Sigmoid colon (tissue), 7 donors: ENCODE results near the gene CCDC116. TPM values are rescaled to one million over a fixed set of nuclear protein-coding genes. Genes with fewer than 3 reads are reported as not detected.
A peak's percentile ranks its signal among the peaks of the same experiment; 100 is the strongest.
"Not testable (repeated sequence)": the region's sequence is repeated elsewhere in the genome, so short reads cannot be mapped to it uniquely, and the experiment has no call there.

ENCODE experiments used
- DNase-seq: peaks from one replicate; pipeline ENCODE4 v3.0.0-alpha.2; 2019
- H3K27ac ChIP-seq, 4 donors: fragments of 200-600 bp; sonication (generic); one replicate each; pipeline ENCODE4 v1.5.1; 2016 to 2019; ENCODE audit warnings: mild to moderate bottlenecking in 1 of 4
- H3K27me3 ChIP-seq, 3 donors: fragments of 200-600 bp; sonication (generic); one replicate each; pipeline ENCODE4 v1.5.1; 2019; ENCODE audit warnings: mild to moderate bottlenecking in 1 of 3
- H3K36me3 ChIP-seq, 4 donors: fragments of 200-600 bp; sonication (generic); one replicate each; pipeline ENCODE4 v1.5.1; 2016 to 2019
- H3K4me1 ChIP-seq, 4 donors: fragments of 200-600 bp; sonication (generic); one replicate each; pipeline ENCODE4 v1.5.1; 2017 to 2019
- H3K4me3 ChIP-seq, 4 donors: fragments of 200-600 bp; sonication (generic); one replicate each; pipeline ENCODE4 v1.5.1; 2017 to 2019; ENCODE audit warnings: mild to moderate bottlenecking in 2 of 4, moderate library complexity in 1 of 4
- H3K9me3 ChIP-seq, 4 donors: fragments of 200-600 bp in 3 of 4; sonication (generic) in 3 of 4; one replicate each; pipeline versions ENCODE4 v1.5.1 to v1.6.1; 2013 to 2019
- EP300 ChIP-seq, 4 donors: sonication (generic); formaldehyde crosslinking; IDR thresholded peaks; one replicate each; pipeline ENCODE4 v1.6.1; 2017; ENCODE audit warnings: antibody characterized with exemption in 4 of 4
- POLR2A ChIP-seq, 2 donors: fragments of 450-650 bp; IDR thresholded peaks; one replicate each; pipeline ENCODE4 v1.6.1; 2016; ENCODE audit warnings: antibody characterized with exemption in 2 of 2, mild to moderate bottlenecking in 2 of 2, moderate library complexity in 2 of 2
- POLR2AphosphoS5 ChIP-seq, 4 donors: sonication (generic); formaldehyde crosslinking; IDR thresholded peaks; one replicate each; pipeline ENCODE4 v1.6.1; 2017; ENCODE audit warnings: antibody characterized with exemption in 4 of 4
- WGBS, 2 donors: extraction: QIAGEN DNeasy Blood & Tissue Kit; methylation state at CpG; one replicate each; pipeline ENCODE4 v1.1.7; 2013; 5-methylcytosine and 5-hydroxymethylcytosine counted together
- intact Hi-C: fragments of 100-400 bp; cut with DNase I; formaldehyde crosslinking; loops from one replicate; pipeline ENCODE4 v1.15.1; 2023
- polyA plus RNA-seq, 3 donors: library from polyadenylated mRNA; stranded (reverse); fragments of 200-250 nt; gene quantifications; one replicate each; pipeline ENCODE4 v1.2.3, GENCODE V29; 2013
- total RNA-seq, 4 donors: library from RNA; depleted of rRNA; stranded (reverse); fragments of >200 nt; gene quantifications; one replicate each; pipeline ENCODE4 v1.1.0, GENCODE V29; 2016
- TF ChIP-seq, protein P1 (sequence below), 4 experiments: fragments of 450-650 bp in 3 of 4; fragments of 200-600 bp in 1 of 4; IDR thresholded peaks; one replicate each; pipeline ENCODE4 v1.5.1; 2016 to 2019; ENCODE audit warnings: antibody characterized with exemption in 4 of 4, mild to moderate bottlenecking in 3 of 4, moderate library complexity in 2 of 4
- donor health status: healthy with polysubstance abuse.
- donor health status: Bipolar disorder and iron deficiency.
- donor health status: healthy.

Gene CCDC116
- total and polyA plus RNA-seq, 7 donors, result 0.33 to 2.5 (median 0.41) TPM; not detected in 2

GRCh38 chr22:21641789-21642583, 9.4 kb downstream of the CCDC116 start, which contains the start of gene SDF2L1:
Gene SDF2L1 (plus strand): TSS chr22:21642302. CDS start chr22:21642337, 35 bp downstream.
- TF ChIP-seq POLR2AphosphoS5 (IDR thresholded peaks at IDR 0.05) (peak; percentile 3 to 82 (median 69)), POLR2A (IDR thresholded peaks at IDR 0.05) (peak in 1 of 2 donors; percentile 9), EP300 (IDR thresholded peaks at IDR 0.05) (no peak)
- TF ChIP-seq, protein P1, sequence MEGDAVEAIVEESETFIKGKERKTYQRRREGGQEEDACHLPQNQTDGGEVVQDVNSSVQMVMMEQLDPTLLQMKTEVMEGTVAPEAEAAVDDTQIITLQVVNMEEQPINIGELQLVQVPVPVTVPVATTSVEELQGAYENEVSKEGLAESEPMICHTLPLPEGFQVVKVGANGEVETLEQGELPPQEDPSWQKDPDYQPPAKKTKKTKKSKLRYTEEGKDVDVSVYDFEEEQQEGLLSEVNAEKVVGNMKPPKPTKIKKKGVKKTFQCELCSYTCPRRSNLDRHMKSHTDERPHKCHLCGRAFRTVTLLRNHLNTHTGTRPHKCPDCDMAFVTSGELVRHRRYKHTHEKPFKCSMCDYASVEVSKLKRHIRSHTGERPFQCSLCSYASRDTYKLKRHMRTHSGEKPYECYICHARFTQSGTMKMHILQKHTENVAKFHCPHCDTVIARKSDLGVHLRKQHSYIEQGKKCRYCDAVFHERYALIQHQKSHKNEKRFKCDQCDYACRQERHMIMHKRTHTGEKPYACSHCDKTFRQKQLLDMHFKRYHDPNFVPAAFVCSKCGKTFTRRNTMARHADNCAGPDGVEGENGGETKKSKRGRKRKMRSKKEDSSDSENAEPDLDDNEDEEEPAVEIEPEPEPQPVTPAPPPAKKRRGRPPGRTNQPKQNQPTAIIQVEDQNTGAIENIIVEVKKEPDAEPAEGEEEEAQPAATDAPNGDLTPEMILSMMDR (IDR thresholded peaks at IDR 0.05), result no peak
- Histone ChIP-seq H3K27ac (peak within 1 kb of the TSS; percentile 67 to 79 (median 74)), H3K27me3 (no peaks in the 10 kb centered on the region), H3K9me3 (no peaks in the 10 kb centered on the region), H3K4me1 (peaks cover 0 to 30% (median 20%) of the 10 kb centered on the region in 4 donors), H3K36me3 (no peaks in the 10 kb centered on the region), H3K4me3 (peak within 1 kb of the TSS; percentile 48 to 69 (median 66))
- peak; percentile 99 for DNase-seq
- intact Hi-C loops, result loop anchor here (2.0 kb wide), 1 partner anchor 73 kb away; no protein-coding TSS in a partner anchor
- WGBS, 2 donors, result 0% methylated on average over 76 of the region's 76 CpGs

- DNase-seq, result no peak
- H3K4me3 ChIP-seq, result peak overlapping the region; percentile 48 to 69 (median 66)
- intact Hi-C loops, result loop anchor here (2.0 kb wide), 1 partner anchor 74 kb away; no protein-coding TSS in a partner anchor
- H3K36me3 ChIP-seq, result no peaks in the 10 kb centered on the region
- no peaks in the 10 kb centered on the region for H3K9me3 ChIP-seq
- H3K4me1 ChIP-seq, result peaks cover 0 to 31% (median 20%) of the 10 kb centered on the region in 4 donors
- H3K27me3 ChIP-seq, result no peaks in the 10 kb centered on the region
- TF ChIP-seq, protein P1 (IDR thresholded peaks at IDR 0.05), result peak in 2 of 4 experiments; percentile 22 to 34
- TF ChIP-seq EP300 (IDR thresholded peaks at IDR 0.05), result no peak
- 1% methylated on average over 56 of the region's 56 CpGs for WGBS, 2 donors
- peak overlapping the region; percentile 67 to 79 (median 74) for H3K27ac ChIP-seq
These were observed 10.3 kb downstream of the CCDC116 start for GRCh38 chr22:21642584-21643448.

DNA sequence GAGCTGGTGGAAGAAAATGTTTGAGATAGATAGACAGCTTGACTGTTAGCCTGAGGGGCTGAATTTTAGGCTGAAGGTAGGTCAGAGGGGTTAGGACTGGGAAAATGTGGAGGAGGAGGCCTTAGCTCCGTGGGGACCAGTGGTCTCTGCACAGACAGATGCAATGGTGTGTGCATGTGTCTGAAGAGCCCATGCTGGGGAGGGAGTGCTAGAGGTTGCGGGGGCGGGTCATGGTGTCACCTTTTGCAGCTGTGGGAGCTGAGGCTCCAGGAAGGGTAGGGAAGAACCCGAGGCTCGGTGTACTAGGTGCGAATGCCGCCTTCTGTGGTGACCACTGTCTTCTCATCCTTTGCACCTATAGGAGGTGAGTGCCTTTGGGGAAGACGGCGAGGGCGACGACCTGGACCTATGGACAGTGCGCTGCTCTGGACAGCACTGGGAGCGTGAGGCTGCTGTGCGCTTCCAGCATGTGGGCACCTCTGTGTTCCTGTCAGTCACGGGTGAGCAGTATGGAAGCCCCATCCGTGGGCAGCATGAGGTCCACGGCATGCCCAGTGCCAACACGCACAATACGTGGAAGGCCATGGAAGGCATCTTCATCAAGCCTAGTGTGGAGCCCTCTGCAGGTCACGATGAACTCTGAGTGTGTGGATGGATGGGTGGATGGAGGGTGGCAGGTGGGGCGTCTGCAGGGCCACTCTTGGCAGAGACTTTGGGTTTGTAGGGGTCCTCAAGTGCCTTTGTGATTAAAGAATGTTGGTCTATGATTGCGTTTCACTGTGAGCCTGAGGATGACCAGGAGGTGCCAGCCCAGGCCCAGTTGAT, 11.2 kb downstream of the CCDC116 start:
- DNase-seq, result no peak
- Histone ChIP-seq H3K27me3 (no peaks in the 10 kb centered on the region), H3K27ac (no peak overlapping the region), H3K4me3 (no peak overlapping the region), H3K9me3 (no peaks in the 10 kb centered on the region), H3K36me3 (no peaks in the 10 kb centered on the region), H3K4me1 (peaks cover 0 to 31% (median 20%) of the 10 kb centered on the region in 4 donors)
- TF ChIP-seq POLR2A (IDR thresholded peaks at IDR 0.05) (no peak), EP300 (IDR thresholded peaks at IDR 0.05) (no peak), POLR2AphosphoS5 (IDR thresholded peaks at IDR 0.05) (no peak)
- TF ChIP-seq, protein P1 (IDR thresholded peaks at IDR 0.05), result no peak
- intact Hi-C loops, result loop anchor here (2.0 kb wide), 1 partner anchor 75 kb away; no protein-coding TSS in a partner anchor
- 90 to 92% methylated on average over 22 of the region's 22 CpGs for WGBS, 2 donors

DNA sequence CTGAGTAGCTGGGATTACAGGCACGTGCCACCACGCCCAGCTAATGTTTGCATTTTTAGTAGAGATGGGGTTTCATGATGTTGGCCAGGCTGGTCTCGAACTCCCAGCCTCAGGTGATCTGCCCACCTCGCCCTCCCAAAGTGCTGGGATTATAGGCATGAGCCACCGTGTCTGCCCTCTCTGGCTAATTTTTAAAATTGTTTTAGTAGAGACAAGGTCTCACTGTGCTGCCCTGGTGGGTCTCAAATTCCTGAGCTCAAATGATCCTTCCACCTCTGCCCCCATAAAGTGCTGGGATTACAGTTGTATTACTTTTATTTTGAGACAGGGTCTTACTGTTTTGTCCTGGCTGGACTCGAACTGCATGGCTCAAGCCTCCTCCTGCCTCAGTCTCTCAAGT, 13.0 kb downstream of the CCDC116 start:
- WGBS, 2 donors, result 80 to 93% methylated on average over 6 of the region's 6 CpGs
- H3K27ac ChIP-seq, intact Hi-C loops, H3K9me3 ChIP-seq, H3K4me3 ChIP-seq, DNase-seq, H3K36me3 ChIP-seq, H3K27me3 ChIP-seq: not testable (repeated sequence)
- peaks cover 0 to 31% (median 20%) of the 10 kb centered on the region in 4 donors for H3K4me1 ChIP-seq
